Lower leg skin (tissue), 3 donors: Measurements from ENCODE around the gene KIF7.

Source experiments
- POLR2A ChIP-seq, 2 donors: fragments of 450-650 bp; IDR thresholded peaks; one replicate each; pipeline ENCODE4 v1.6.1; 2016 to 2017; ENCODE audit warnings: antibody characterized with exemption in 2 of 2, mild to moderate bottlenecking in 1 of 2, moderate library complexity in 1 of 2
- TF ChIP-seq, protein P1 (sequence below), 3 donors: fragments of 450-650 bp; IDR thresholded peaks; one replicate each; pipeline ENCODE4 v1.5.1; 2016; ENCODE audit warnings: antibody characterized with exemption in 3 of 3, mild to moderate bottlenecking in 3 of 3, moderate library complexity in 2 of 3

- TF ChIP-seq, protein P1, sequence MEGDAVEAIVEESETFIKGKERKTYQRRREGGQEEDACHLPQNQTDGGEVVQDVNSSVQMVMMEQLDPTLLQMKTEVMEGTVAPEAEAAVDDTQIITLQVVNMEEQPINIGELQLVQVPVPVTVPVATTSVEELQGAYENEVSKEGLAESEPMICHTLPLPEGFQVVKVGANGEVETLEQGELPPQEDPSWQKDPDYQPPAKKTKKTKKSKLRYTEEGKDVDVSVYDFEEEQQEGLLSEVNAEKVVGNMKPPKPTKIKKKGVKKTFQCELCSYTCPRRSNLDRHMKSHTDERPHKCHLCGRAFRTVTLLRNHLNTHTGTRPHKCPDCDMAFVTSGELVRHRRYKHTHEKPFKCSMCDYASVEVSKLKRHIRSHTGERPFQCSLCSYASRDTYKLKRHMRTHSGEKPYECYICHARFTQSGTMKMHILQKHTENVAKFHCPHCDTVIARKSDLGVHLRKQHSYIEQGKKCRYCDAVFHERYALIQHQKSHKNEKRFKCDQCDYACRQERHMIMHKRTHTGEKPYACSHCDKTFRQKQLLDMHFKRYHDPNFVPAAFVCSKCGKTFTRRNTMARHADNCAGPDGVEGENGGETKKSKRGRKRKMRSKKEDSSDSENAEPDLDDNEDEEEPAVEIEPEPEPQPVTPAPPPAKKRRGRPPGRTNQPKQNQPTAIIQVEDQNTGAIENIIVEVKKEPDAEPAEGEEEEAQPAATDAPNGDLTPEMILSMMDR (IDR thresholded peaks at IDR 0.05): no peak
- TF ChIP-seq POLR2A (IDR thresholded peaks at IDR 0.05): no peak
Observed at GRCh38 chr15:89627256-89627970, 27.9 kb downstream of the KIF7 start.
